H1 (cell line): ENCODE results near the gene PARG. TPM values are rescaled to one million over a fixed set of nuclear protein-coding genes. Genes with fewer than 3 reads are reported as not detected.

Source experiments
- CTCF ChIA-PET: fragments of 300-600 bp; sonication (Branson Sonifier 250); formaldehyde crosslinking; loops from one replicate; lab custom pipeline; 2021; ENCODE audit not compliant: partially characterized antibody; lab: Charles Lee
- POLR2A ChIA-PET: fragments of 300-600 bp; sonication (Branson Sonifier 250); formaldehyde crosslinking; loops from one replicate; lab custom pipeline; 2021; ENCODE audit warnings: inconsistent platforms; ENCODE audit not compliant: partially characterized antibody; lab: Charles Lee
- DNase-seq, 2 experiments: peaks; one replicate each; pipeline versions ENCODE4 v3.0.0 to v3.0.0-alpha.2; 2010 to 2022; ENCODE audit warnings: low spot score in 2 of 2, low read depth in 1 of 2, mixed read lengths in 1 of 2
- FAIRE-seq: peaks from 2 replicates; lab custom pipeline; 2011; peaks lifted over from hg19 to GRCh38; lab: Jason Lieb, UNC
- H2AFZ ChIP-seq: 2 replicates; pipeline ENCODE4 v1.8.1; 2012; ENCODE audit warnings: low read length, inconsistent platforms
- H2AK5ac ChIP-seq: 2 replicates; pipeline ENCODE4 v1.6.1; 2013; ENCODE audit warnings: low read depth, low read length
- H2BK120ac ChIP-seq: replicated peaks from 2 replicates; pipeline ENCODE3; 2013; ENCODE audit warnings: low read depth, low read length, inconsistent platforms
- H2BK12ac ChIP-seq: 2 replicates; pipeline ENCODE4 v1.6.1; 2013; ENCODE audit warnings: low read depth, low read length
- H2BK15ac ChIP-seq: 2 replicates; pipeline ENCODE4 v1.6.1; 2013; ENCODE audit warnings: low read length
- H2BK20ac ChIP-seq: 2 replicates; pipeline ENCODE4 v1.6.1; 2013; ENCODE audit warnings: low read length
- H2BK5ac ChIP-seq: 2 replicates; pipeline ENCODE4 v1.6.1; 2013; ENCODE audit warnings: low read depth, low read length
- H3K14ac ChIP-seq: 2 replicates; pipeline ENCODE4 v1.6.1; 2013; ENCODE audit warnings: inconsistent platforms; ENCODE audit not compliant: insufficient read length
- H3K18ac ChIP-seq: 2 replicates; pipeline ENCODE4 v1.6.1; 2013; ENCODE audit warnings: low read length; ENCODE audit errors: extremely low read depth
- H3K23ac ChIP-seq: 2 replicates; pipeline ENCODE4 v1.6.1; 2013; ENCODE audit warnings: inconsistent platforms; ENCODE audit not compliant: insufficient read length
- H3K23me2 ChIP-seq: 2 replicates; pipeline ENCODE4 v1.6.1; 2013; ENCODE audit warnings: low read depth, low read length
- H3K27ac ChIP-seq: 2 replicates; pipeline ENCODE4 v1.6.1; 2011; ENCODE audit warnings: low read depth, low read length, inconsistent platforms
- H3K27me3 ChIP-seq, 4 experiments: replicated peaks in 1 of 4; 1 replicate in 1 of 4; 2 replicates in 3 of 4; pipeline versions ENCODE4 v1.6.1 to v1.8.1; 2011 to 2013; ENCODE audit warnings: low read length in 3 of 4, mild to moderate bottlenecking in 3 of 4, inconsistent platforms in 2 of 4, mixed read lengths in 2 of 4, moderate library complexity in 1 of 4; ENCODE audit not compliant: control insufficient read depth in 3 of 4, insufficient read depth in 3 of 4; ENCODE audit errors: extremely low read depth in 1 of 4
- H3K36me3 ChIP-seq, 4 experiments: 2 replicates each; pipeline versions ENCODE4 v1.6.1 to v1.8.1; 2011 to 2013; ENCODE audit warnings: mild to moderate bottlenecking in 4 of 4, low read length in 3 of 4, moderate library complexity in 2 of 4, control low read depth in 1 of 4, inconsistent platforms in 1 of 4; ENCODE audit not compliant: insufficient read depth in 4 of 4, control insufficient read depth in 2 of 4
- H3K4ac ChIP-seq: replicated peaks from 2 replicates; pipeline ENCODE3; 2013; ENCODE audit warnings: low read length, low read depth, mixed read lengths, inconsistent platforms; ENCODE audit not compliant: insufficient read length
- H3K4me1 ChIP-seq, 4 experiments: replicated peaks in 1 of 4; 1 replicate in 1 of 4; 2 replicates in 3 of 4; pipeline versions ENCODE4 v1.6.1 to v1.8.1; 2011 to 2013; ENCODE audit warnings: low read length in 3 of 4, inconsistent platforms in 2 of 4, mixed read lengths in 1 of 4; ENCODE audit not compliant: insufficient read depth in 4 of 4, control insufficient read depth in 3 of 4
- H3K4me2 ChIP-seq, 2 experiments: 2 replicates each; pipeline versions ENCODE4 v1.6.1 to v1.8.1; 2011 to 2013; ENCODE audit warnings: low read depth in 2 of 2, low read length in 2 of 2, control low read depth in 1 of 2, inconsistent platforms in 1 of 2, mild to moderate bottlenecking in 1 of 2; ENCODE audit not compliant: insufficient read depth in 1 of 2
- H3K4me3 ChIP-seq, 4 experiments: fragments of 200-600, 300-600 bp in 1 of 4; sonication (generic), shearing (Covaris generic), sonication (Bioruptor Twin) in 1 of 4; 2 replicates each; pipeline versions ENCODE4 v1.5.1 to v1.8.1; 2011 to 2016; ENCODE audit warnings: low read length in 4 of 4, low read depth in 3 of 4, control low read depth in 2 of 4, inconsistent platforms in 2 of 4, mild to moderate bottlenecking in 2 of 4, mixed read lengths in 1 of 4, moderate library complexity in 1 of 4; ENCODE audit not compliant: insufficient read depth in 2 of 4; ENCODE audit errors: extremely low read depth in 1 of 4
- H3K56ac ChIP-seq: replicated peaks from 2 replicates; pipeline ENCODE3; 2013; ENCODE audit warnings: low read depth, mild to moderate bottlenecking, mixed read lengths, low read length, inconsistent platforms; ENCODE audit not compliant: insufficient read length
- H3K79me1 ChIP-seq: 2 replicates; pipeline ENCODE4 v1.6.1; 2013; ENCODE audit warnings: low read depth, low read length, control low read depth
- H3K79me2 ChIP-seq, 2 experiments: 2 replicates each; pipeline versions ENCODE4 v1.6.1 to v1.8.1; 2012 to 2013; ENCODE audit warnings: low read length in 2 of 2, mild to moderate bottlenecking in 2 of 2, inconsistent platforms in 1 of 2; ENCODE audit not compliant: insufficient read depth in 2 of 2, control insufficient read depth in 1 of 2
- H3K9ac ChIP-seq, 4 experiments: replicated peaks in 1 of 4; 1 replicate in 1 of 4; 2 replicates in 3 of 4; pipeline versions ENCODE4 v1.6.1 to v1.8.1; 2011 to 2013; ENCODE audit warnings: low read depth in 3 of 4, low read length in 3 of 4, control low read depth in 2 of 4, mild to moderate bottlenecking in 2 of 4, moderate library complexity in 2 of 4, inconsistent platforms in 1 of 4; ENCODE audit errors: extremely low read depth in 1 of 4
- H3K9me3 ChIP-seq, 2 experiments: 2 replicates each; pipeline versions ENCODE4 v1.6.1 to v1.8.1; 2012 to 2013; ENCODE audit warnings: mild to moderate bottlenecking in 2 of 2, moderate library complexity in 2 of 2, control low read depth in 1 of 2, inconsistent platforms in 1 of 2, low read depth in 1 of 2, low read length in 1 of 2, mixed read lengths in 1 of 2; ENCODE audit not compliant: insufficient read depth in 2 of 2
- H4K20me1 ChIP-seq, 2 experiments: replicated peaks in 1 of 2; 2 replicates each; pipeline versions ENCODE3 to v1.8.1; 2011 to 2013; ENCODE audit warnings: inconsistent platforms in 2 of 2, low read length in 2 of 2, mild to moderate bottlenecking in 1 of 2; ENCODE audit not compliant: insufficient read depth in 2 of 2, control insufficient read depth in 1 of 2
- H4K5ac ChIP-seq: 2 replicates; pipeline ENCODE4 v1.6.1; 2013; ENCODE audit warnings: low read length, low read depth, mixed read lengths, inconsistent platforms; ENCODE audit not compliant: insufficient read length
- H4K8ac ChIP-seq: 2 replicates; pipeline ENCODE4 v1.8.0; 2013; ENCODE audit warnings: mild to moderate bottlenecking, moderate library complexity, low read length, inconsistent platforms; ENCODE audit not compliant: insufficient read depth; ENCODE audit errors: extremely low read depth
- H4K91ac ChIP-seq: replicated peaks from 2 replicates; pipeline ENCODE3; 2013; ENCODE audit warnings: low read length, mixed read lengths, inconsistent platforms; ENCODE audit not compliant: insufficient read length
- RAD21 ChIP-seq, 2 experiments: IDR thresholded peaks in 1 of 2; conservative IDR thresholded peaks in 1 of 2; 2 replicates each; pipeline ENCODE4 v1.6.1; 2011; ENCODE audit warnings: low read depth in 2 of 2, low read length in 2 of 2, improper control_type of control experiment in 1 of 2, inconsistent platforms in 1 of 2, mild to moderate bottlenecking in 1 of 2, moderate library complexity in 1 of 2
- YY1 ChIP-seq: IDR thresholded peaks from 2 replicates; pipeline ENCODE4 v1.6.1; 2011; ENCODE audit warnings: low read depth, mild to moderate bottlenecking, low read length
- whole genome bisulfite sequencing, 2 experiments: shearing (Covaris generic) in 1 of 2; methylation state at CpG; one replicate each; pipeline versions ENCODE4 v1.1.6 to v1.1.7; 2013 to 2015; ENCODE audit warnings: low lambda C conversion rate in 2 of 2, mixed read lengths in 2 of 2, inconsistent platforms in 1 of 2, low coverage in 1 of 2, missing lambda C conversion rate in 1 of 2; ENCODE audit not compliant: insufficient replicate concordance in 2 of 2, insufficient coverage in 1 of 2, insufficient read length in 1 of 2; ENCODE audit errors: extremely low coverage in 1 of 2, missing lambda C conversion rate in 1 of 2; 5-methylcytosine and 5-hydroxymethylcytosine counted together
- polyA plus RNA-seq, 7 experiments: library from polyadenylated mRNA; depleted of rRNA in 3 of 7; stranded (reverse) in 5 of 7; unstranded in 2 of 7; fragments of >200 nt in 5 of 7; fragments of 200-250 nt in 2 of 7; gene quantifications; 1 replicate in 5 of 7; 2 replicates in 1 of 7; 4 replicates in 1 of 7; pipeline versions ENCODE4 v1.2.1 to v1.2.3, GENCODE V29; 2011 to 2013; ENCODE audit warnings: missing spikeins in 2 of 7, mixed read lengths in 2 of 7
- total RNA-seq: library from RNA; stranded (reverse); fragmentation: NEBNext Ultra II Directional; extraction: Animal tissue kit (Norgen Biotek cat#: 25700); gene quantifications from 2 replicates; pipeline ENCODE4 v1.2.1, GENCODE V29; 2021

The PARG gene
- total and polyA plus RNA-seq, 2 of the 8 experiments (the other 6 are each of a cell fraction or from before 2014, with no cell fraction given): 13.3 to 56.2 TPM

DNA sequence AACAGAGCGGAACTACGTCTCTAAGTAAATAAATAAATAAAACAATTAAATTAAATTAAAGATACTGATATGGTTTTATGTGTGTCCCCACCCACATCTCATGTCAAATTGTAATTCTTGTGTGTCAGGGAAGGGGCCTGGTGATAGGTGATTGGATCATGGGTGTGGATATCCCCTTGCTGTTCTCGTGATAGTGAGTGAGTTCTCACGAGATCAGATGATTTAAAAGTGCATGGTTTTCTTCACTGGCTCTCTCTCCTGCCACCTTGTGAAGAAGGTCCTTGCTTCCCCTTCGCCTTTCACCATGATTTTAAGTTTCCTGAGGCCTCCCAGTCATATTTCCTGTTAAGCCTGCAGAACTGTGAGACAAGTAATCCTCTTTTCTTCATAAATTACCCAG lies 150.7 kb downstream of the PARG start:
- H3K4me2 ChIP-seq: no peak overlapping the region
- H4K5ac ChIP-seq: no peak overlapping the region
- H3K36me3 ChIP-seq: no peaks in the 10 kb centered on the region
- CTCF ChIA-PET: interaction anchor here (0.9 kb wide), 1 partner anchor 19 kb away, joined by 3 read pairs; no protein-coding TSS in a partner anchor
- H3K4me3 ChIP-seq: no peak overlapping the region
- no peak overlapping the region for H3K27ac ChIP-seq
- DNase-seq (no peak), FAIRE-seq (no peak)
- H3K18ac ChIP-seq: no peak overlapping the region
- 86% methylated on average over 5 of the region's 5 CpGs; no CpG with 5 or more reads in 1 of the 2 experiments for WGBS, 2 experiments
- H3K79me1 ChIP-seq: no peaks in the 10 kb centered on the region
- H3K4ac ChIP-seq: no peak overlapping the region
- no peak overlapping the region; the same call in 1 of the 2 replicates for H2AFZ ChIP-seq
- H3K23ac ChIP-seq: no peak overlapping the region
- no peaks in the 10 kb centered on the region for H4K20me1 ChIP-seq
- no peak overlapping the region for H4K8ac ChIP-seq
- H3K27me3 ChIP-seq: no peaks in the 10 kb centered on the region
- H2AK5ac ChIP-seq: no peak overlapping the region
- H2BK12ac ChIP-seq: no peak overlapping the region
- no peak overlapping the region for H2BK120ac ChIP-seq
- H3K9me3 ChIP-seq: no peaks in the 10 kb centered on the region
- no peaks in the 10 kb centered on the region for H3K79me2 ChIP-seq
- no peak overlapping the region for H2BK20ac ChIP-seq
- H2BK5ac ChIP-seq: no peak overlapping the region
- no peak overlapping the region for H4K91ac ChIP-seq
- H3K9ac ChIP-seq: no peak overlapping the region
- no peaks in the 10 kb centered on the region for H3K23me2 ChIP-seq
- POLR2A ChIA-PET: no interaction called here
- TF ChIP-seq RAD21 (IDR thresholded peaks at IDR 0.05 in 1 of 2, conservative IDR thresholded peaks at IDR 0.05 in 1 of 2; ENCODE audit: low read depth in 2 of 2, low read length in 2 of 2) (0 out of 4 replicates have a peak, but pooled peaks of 1 of the 2 experiments have one; percentile 4), YY1 (no peak)
- H3K56ac ChIP-seq: no peak overlapping the region
- no peaks in the 10 kb centered on the region for H3K4me1 ChIP-seq
- H2BK15ac ChIP-seq: no peak overlapping the region
- H3K14ac ChIP-seq: no peak overlapping the region
